ENCODE data around the gene MAGEA11.
"Not testable (repeated sequence)": the region's sequence is repeated elsewhere in the genome, so short reads cannot be mapped to it uniquely, and the experiment has no call there.

Gene MAGEA11

GRCh38 chrX:149711545-149712236 lies at the start of gene MAGEA11:
Gene MAGEA11, plus strand, starts transcription at chrX:149712060. Its CDS starts 1,100 bp downstream, at chrX:149713160.
- no peak for DNase-seq (ENCODE audit: low spot score)

GRCh38 chrX:149675088-149675487 lies 36.8 kb upstream of the MAGEA11 start:
- DNase-seq (ENCODE audit: low spot score) = not testable (repeated sequence)

- not testable (repeated sequence) for DNase-seq (ENCODE audit: low spot score)
These were observed 36.3 kb upstream of the MAGEA11 start for GRCh38 chrX:149675554-149675953.

GRCh38 chrX:149679164-149679678 lies 32.6 kb upstream of the MAGEA11 start:
- DNase-seq (ENCODE audit: low spot score) = not testable (repeated sequence)

GRCh38 chrX:149681182-149681581 lies 30.7 kb upstream of the MAGEA11 start:
- no peak for DNase-seq (ENCODE audit: low spot score)

- DNase-seq (ENCODE audit: low spot score) = no peak
These were observed 29.8 kb upstream of the MAGEA11 start for GRCh38 chrX:149682031-149682430.

GRCh38 chrX:149682956-149683947 lies 28.6 kb upstream of the MAGEA11 start:
- DNase-seq (ENCODE audit: low spot score) = no peak

GRCh38 chrX:149683966-149684730 lies 27.7 kb upstream of the MAGEA11 start:
- no peak for DNase-seq (ENCODE audit: low spot score)

- no peak for DNase-seq (ENCODE audit: low spot score)
These were observed 23.9 kb upstream of the MAGEA11 start for GRCh38 chrX:149687991-149688390.

GRCh38 chrX:149688552-149688951 lies 23.3 kb upstream of the MAGEA11 start:
- no peak for DNase-seq (ENCODE audit: low spot score)

GRCh38 chrX:149691794-149692193 lies 20.1 kb upstream of the MAGEA11 start:
- DNase-seq (ENCODE audit: low spot score) = no peak

GRCh38 chrX:149692686-149693272 lies 19.1 kb upstream of the MAGEA11 start:
- not testable (repeated sequence) for DNase-seq (ENCODE audit: low spot score)

GRCh38 chrX:149699761-149700160 lies 12.1 kb upstream of the MAGEA11 start:
- DNase-seq (ENCODE audit: low spot score) = no peak

- no peak for DNase-seq (ENCODE audit: low spot score)
These were observed 7.2 kb upstream of the MAGEA11 start for GRCh38 chrX:149704664-149705063.

GRCh38 chrX:149707147-149707901 lies 4.5 kb upstream of the MAGEA11 start:
- DNase-seq (ENCODE audit: low spot score) = no peak

GRCh38 chrX:149712831-149713230 lies 971 bp downstream of the MAGEA11 start:
- DNase-seq (ENCODE audit: low spot score) = no peak

GRCh38 chrX:149713279-149714050 lies 1.6 kb downstream of the MAGEA11 start:
- DNase-seq (ENCODE audit: low spot score) = no peak

- no peak for DNase-seq (ENCODE audit: low spot score)
These were observed 3.6 kb downstream of the MAGEA11 start for GRCh38 chrX:149715468-149715867.

- DNase-seq (ENCODE audit: low spot score) = no peak
These were observed 4.8 kb downstream of the MAGEA11 start for GRCh38 chrX:149716632-149717031.

GRCh38 chrX:149717803-149718202 lies 5.9 kb downstream of the MAGEA11 start:
- DNase-seq (ENCODE audit: low spot score) = no peak

Data from HuH-7.5 (cell line).